ENCODE data around the gene KASH5. TPM values are rescaled to one million over a fixed set of nuclear protein-coding genes. Genes with fewer than 3 reads are reported as not detected.

The KASH5 gene
- total RNA-seq, 1 experiment from 2014 or later: 0.42 TPM

GRCh38 chr19:49453013-49453756 lies 65.1 kb downstream of the KASH5 start, which contains the start of gene ALDH16A1 (continued):
- TF ChIP-seq, protein P1, sequence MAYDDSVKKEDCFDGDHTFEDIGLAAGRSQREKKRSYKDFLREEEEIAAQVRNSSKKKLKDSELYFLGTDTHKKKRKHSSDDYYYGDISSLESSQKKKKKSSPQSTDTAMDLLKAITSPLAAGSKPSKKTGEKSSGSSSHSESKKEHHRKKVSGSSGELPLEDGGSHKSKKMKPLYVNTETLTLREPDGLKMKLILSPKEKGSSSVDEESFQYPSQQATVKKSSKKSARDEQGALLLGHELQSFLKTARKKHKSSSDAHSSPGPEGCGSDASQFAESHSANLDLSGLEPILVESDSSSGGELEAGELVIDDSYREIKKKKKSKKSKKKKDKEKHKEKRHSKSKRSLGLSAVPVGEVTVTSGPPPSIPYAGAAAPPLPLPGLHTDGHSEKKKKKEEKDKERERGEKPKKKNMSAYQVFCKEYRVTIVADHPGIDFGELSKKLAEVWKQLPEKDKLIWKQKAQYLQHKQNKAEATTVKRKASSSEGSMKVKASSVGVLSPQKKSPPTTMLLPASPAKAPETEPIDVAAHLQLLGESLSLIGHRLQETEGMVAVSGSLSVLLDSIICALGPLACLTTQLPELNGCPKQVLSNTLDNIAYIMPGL (CRISPR knock-in tag; IDR thresholded peaks at IDR 0.05): 0 out of 2 replicates have a peak, but pooled peaks have one; percentile 38
- no peak for TF ChIP-seq ATF1 (CRISPR knock-in tag; IDR thresholded peaks at IDR 0.05)
- TF ChIP-seq, protein P2, sequence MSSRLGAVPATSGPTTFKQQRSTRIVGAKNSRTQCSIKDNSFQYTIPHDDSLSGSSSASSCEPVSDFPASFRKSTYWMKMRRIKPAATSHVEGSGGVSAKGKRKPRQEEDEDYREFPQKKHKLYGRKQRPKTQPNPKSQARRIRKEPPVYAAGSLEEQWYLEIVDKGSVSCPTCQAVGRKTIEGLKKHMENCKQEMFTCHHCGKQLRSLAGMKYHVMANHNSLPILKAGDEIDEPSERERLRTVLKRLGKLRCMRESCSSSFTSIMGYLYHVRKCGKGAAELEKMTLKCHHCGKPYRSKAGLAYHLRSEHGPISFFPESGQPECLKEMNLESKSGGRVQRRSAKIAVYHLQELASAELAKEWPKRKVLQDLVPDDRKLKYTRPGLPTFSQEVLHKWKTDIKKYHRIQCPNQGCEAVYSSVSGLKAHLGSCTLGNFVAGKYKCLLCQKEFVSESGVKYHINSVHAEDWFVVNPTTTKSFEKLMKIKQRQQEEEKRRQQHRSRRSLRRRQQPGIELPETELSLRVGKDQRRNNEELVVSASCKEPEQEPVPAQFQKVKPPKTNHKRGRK (CRISPR knock-in tag; IDR thresholded peaks at IDR 0.05; ENCODE audit: borderline replicate concordance): no peak
- no peak for TF ChIP-seq TCF7 (CRISPR knock-in tag; IDR thresholded peaks at IDR 0.05; ENCODE audit: low read depth)

- POLR2A ChIA-PET: interaction anchor here (0.6 to 2.1 kb wide), 9 partner anchors 11 to 141 kb away, joined by 3 to 7 read pairs (median 3); no protein-coding TSS in a partner anchor
- peak overlapping the region; percentile 100 for H3K27ac Mint-ChIP-seq
- TF ChIP-seq, protein P3, sequence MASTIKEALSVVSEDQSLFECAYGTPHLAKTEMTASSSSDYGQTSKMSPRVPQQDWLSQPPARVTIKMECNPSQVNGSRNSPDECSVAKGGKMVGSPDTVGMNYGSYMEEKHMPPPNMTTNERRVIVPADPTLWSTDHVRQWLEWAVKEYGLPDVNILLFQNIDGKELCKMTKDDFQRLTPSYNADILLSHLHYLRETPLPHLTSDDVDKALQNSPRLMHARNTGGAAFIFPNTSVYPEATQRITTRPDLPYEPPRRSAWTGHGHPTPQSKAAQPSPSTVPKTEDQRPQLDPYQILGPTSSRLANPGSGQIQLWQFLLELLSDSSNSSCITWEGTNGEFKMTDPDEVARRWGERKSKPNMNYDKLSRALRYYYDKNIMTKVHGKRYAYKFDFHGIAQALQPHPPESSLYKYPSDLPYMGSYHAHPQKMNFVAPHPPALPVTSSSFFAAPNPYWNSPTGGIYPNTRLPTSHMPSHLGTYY (CRISPR knock-in tag; IDR thresholded peaks at IDR 0.05): no peak
- TF ChIP-seq TCF7 (CRISPR knock-in tag; IDR thresholded peaks at IDR 0.05; ENCODE audit: low read depth) (no peak), TP53 (CRISPR knock-in tag; IDR thresholded peaks at IDR 0.05) (no peak), ZNF532 (CRISPR knock-in tag; IDR thresholded peaks at IDR 0.05; ENCODE audit: borderline replicate concordance) (no peak), NFATC4 (CRISPR knock-in tag; IDR thresholded peaks at IDR 0.05) (no peak), SP1 (CRISPR knock-in tag; conservative IDR thresholded peaks at IDR 0.05) (no peak), GTF2I (CRISPR knock-in tag; conservative IDR thresholded peaks at IDR 0.05) (no peak), ZBTB43 (CRISPR knock-in tag; IDR thresholded peaks at IDR 0.05) (no peak), ATF3 (CRISPR knock-in tag; conservative IDR thresholded peaks at IDR 0.05) (no peak), ZNF138 (CRISPR knock-in tag; conservative IDR thresholded peaks at IDR 0.05) (0 out of 2 replicates have a peak, but pooled peaks have one; percentile 4), NFYB (CRISPR knock-in tag; conservative IDR thresholded peaks at IDR 0.05; ENCODE audit: low read depth) (no peak), JAZF1 (CRISPR knock-in tag; IDR thresholded peaks at IDR 0.05) (no peak), IRF2 (CRISPR knock-in tag; IDR thresholded peaks at IDR 0.05; ENCODE audit: borderline replicate concordance, low read depth) (no peak), OVOL2 (CRISPR knock-in tag; IDR thresholded peaks at IDR 0.05; ENCODE audit: borderline replicate concordance) (no peak)
- TF ChIP-seq, protein P4, sequence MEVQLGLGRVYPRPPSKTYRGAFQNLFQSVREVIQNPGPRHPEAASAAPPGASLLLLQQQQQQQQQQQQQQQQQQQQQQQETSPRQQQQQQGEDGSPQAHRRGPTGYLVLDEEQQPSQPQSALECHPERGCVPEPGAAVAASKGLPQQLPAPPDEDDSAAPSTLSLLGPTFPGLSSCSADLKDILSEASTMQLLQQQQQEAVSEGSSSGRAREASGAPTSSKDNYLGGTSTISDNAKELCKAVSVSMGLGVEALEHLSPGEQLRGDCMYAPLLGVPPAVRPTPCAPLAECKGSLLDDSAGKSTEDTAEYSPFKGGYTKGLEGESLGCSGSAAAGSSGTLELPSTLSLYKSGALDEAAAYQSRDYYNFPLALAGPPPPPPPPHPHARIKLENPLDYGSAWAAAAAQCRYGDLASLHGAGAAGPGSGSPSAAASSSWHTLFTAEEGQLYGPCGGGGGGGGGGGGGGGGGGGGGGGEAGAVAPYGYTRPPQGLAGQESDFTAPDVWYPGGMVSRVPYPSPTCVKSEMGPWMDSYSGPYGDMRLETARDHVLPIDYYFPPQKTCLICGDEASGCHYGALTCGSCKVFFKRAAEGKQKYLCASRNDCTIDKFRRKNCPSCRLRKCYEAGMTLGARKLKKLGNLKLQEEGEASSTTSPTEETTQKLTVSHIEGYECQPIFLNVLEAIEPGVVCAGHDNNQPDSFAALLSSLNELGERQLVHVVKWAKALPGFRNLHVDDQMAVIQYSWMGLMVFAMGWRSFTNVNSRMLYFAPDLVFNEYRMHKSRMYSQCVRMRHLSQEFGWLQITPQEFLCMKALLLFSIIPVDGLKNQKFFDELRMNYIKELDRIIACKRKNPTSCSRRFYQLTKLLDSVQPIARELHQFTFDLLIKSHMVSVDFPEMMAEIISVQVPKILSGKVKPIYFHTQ (CRISPR knock-in tag; IDR thresholded peaks at IDR 0.05): 0 out of 2 replicates have a peak, but pooled peaks have one; percentile 47
- TF ChIP-seq, protein P5, sequence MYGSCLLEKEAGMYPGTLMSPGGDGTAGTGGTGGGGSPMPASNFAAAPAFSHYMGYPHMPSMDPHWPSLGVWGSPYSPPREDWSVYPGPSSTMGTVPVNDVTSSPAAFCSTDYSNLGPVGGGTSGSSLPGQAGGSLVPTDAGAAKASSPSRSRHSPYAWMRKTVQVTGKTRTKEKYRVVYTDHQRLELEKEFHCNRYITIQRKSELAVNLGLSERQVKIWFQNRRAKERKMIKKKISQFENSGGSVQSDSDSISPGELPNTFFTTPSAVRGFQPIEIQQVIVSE (CRISPR knock-in tag; IDR thresholded peaks at IDR 0.05; ENCODE audit: borderline replicate concordance): no peak
These were observed 65.8 kb downstream of the KASH5 start for GRCh38 chr19:49453757-49454240.

More at GRCh38 chr19:49453757-49454240, 65.8 kb downstream of the KASH5 start:
- Mint-ChIP-seq H3K4me1 (peaks cover 21% of the 10 kb centered on the region), H3K27me3 (ENCODE audit: low read depth) (no peaks in the 10 kb centered on the region), H3K4me3 (peak overlapping the region; percentile 94), H3K9me3 (no peaks in the 10 kb centered on the region), H3K36me3 (peaks cover 30% of the 10 kb centered on the region)
- CTCF ChIA-PET: interaction anchor here (0.6 to 3.9 kb wide), 15 partner anchors 9 to 454 kb away, joined by 3 to 33 read pairs (median 5); partner anchors contain the start of genes SLC17A7 and TEAD2
- ATAC-seq: no peak
- no peak for DNase-seq (ENCODE audit: low spot score)
